HEK293 (cell line): ENCODE measurements around the gene SLC39A11.

Source experiments
- CTCF ChIA-PET: fragments of 350-600 bp; formaldehyde crosslinking; extraction: SDS; loops from one replicate; lab custom pipeline; 2021; ENCODE audit warnings: antibody characterized with exemption; lab: Yijun Ruan, JAX
- POLR2A ChIA-PET: fragments of 300-600 bp; formaldehyde crosslinking; extraction: SDS; loops from one replicate; lab custom pipeline; 2020; ENCODE audit warnings: antibody characterized with exemption, inconsistent platforms; lab: Yijun Ruan, JAX
- H3K27ac ChIP-seq: fragments of 200-500 bp; sonication (Bioruptor generic); 2 replicates; pipeline ENCODE4 v1.5.1; 2014; ENCODE audit warnings: low read depth, low read length, control low read depth, inconsistent platforms; ENCODE audit errors: extremely low read depth
- H3K36me3 ChIP-seq, 2 experiments: fragments of 200-500 bp in 1 of 2; sonication (Bioruptor generic) in 1 of 2; 1 replicate in 1 of 2; 2 replicates in 1 of 2; pipeline ENCODE4 v1.5.1; 2014 to 2017; ENCODE audit warnings: inconsistent platforms in 2 of 2, low read length in 2 of 2; ENCODE audit not compliant: control insufficient read depth in 2 of 2, insufficient read depth in 1 of 2
- H3K4me1 ChIP-seq: fragments of 200-500 bp; sonication (Bioruptor generic); 2 replicates; pipeline ENCODE4 v1.5.1; 2014; ENCODE audit warnings: mild to moderate bottlenecking, low read length, inconsistent platforms; ENCODE audit not compliant: control insufficient read depth, insufficient read depth
- H3K4me3 ChIP-seq: 2 replicates; pipeline ENCODE4 v1.5.1; 2011; ENCODE audit warnings: low read depth, mild to moderate bottlenecking, control low read depth, low read length, moderate library complexity
- H3K9me3 ChIP-seq: fragments of 200-500 bp; sonication (Bioruptor generic); 2 replicates; pipeline ENCODE4 v1.5.1; 2014; ENCODE audit warnings: low read depth, low read length, inconsistent platforms; ENCODE audit not compliant: control insufficient read depth, insufficient read depth
- BCL11A ChIP-seq: fragments of 450-650 bp; formaldehyde crosslinking; IDR thresholded peaks from 2 replicates; pipeline ENCODE4 v1.5.1; 2016; ENCODE audit warnings: low read depth, missing biosample characterization, missing genetic modification characterization
- IKZF3 ChIP-seq: fragments of 450-650 bp; IDR thresholded peaks from 2 replicates; pipeline ENCODE4 v1.5.0; 2018; ENCODE audit warnings: missing biosample characterization, mild to moderate bottlenecking, missing genetic modification characterization, moderate library complexity
- INSM2 ChIP-seq: fragments of 450-650 bp; formaldehyde crosslinking; IDR thresholded peaks from 2 replicates; pipeline ENCODE4 v1.5.1; 2016; ENCODE audit warnings: missing biosample characterization, missing genetic modification characterization
- PRDM2 ChIP-seq: fragments of 450-650 bp; formaldehyde crosslinking; IDR thresholded peaks from 2 replicates; pipeline ENCODE4 v1.5.1; 2016; ENCODE audit warnings: missing biosample characterization, missing genetic modification characterization, borderline replicate concordance
- RBAK ChIP-seq: fragments of 450-650 bp; formaldehyde crosslinking; IDR thresholded peaks from 2 replicates; pipeline ENCODE4 v1.5.1; 2016; ENCODE audit warnings: missing biosample characterization, missing genetic modification characterization
- SP2 ChIP-seq: fragments of 450-650 bp; formaldehyde crosslinking; IDR thresholded peaks from 2 replicates; pipeline ENCODE4 v1.5.1; 2016; ENCODE audit warnings: missing biosample characterization, missing genetic modification characterization
- TCF7L2 ChIP-seq: IDR thresholded peaks from 2 replicates; pipeline ENCODE4 v1.6.1; 2011; ENCODE audit warnings: low read depth, mild to moderate bottlenecking, inconsistent platforms, low read length, moderate library complexity, borderline replicate concordance
- ZFP69B ChIP-seq: fragments of 450-650 bp; formaldehyde crosslinking; IDR thresholded peaks from 2 replicates; pipeline ENCODE4 v1.5.1; 2016; ENCODE audit warnings: missing biosample characterization, missing genetic modification characterization
- ZNF121 ChIP-seq: fragments of 450-650 bp; formaldehyde crosslinking; IDR thresholded peaks from 2 replicates; pipeline ENCODE4 v1.5.1; 2016; ENCODE audit warnings: missing biosample characterization, missing genetic modification characterization
- ZNF138 ChIP-seq: fragments of 450-650 bp; formaldehyde crosslinking; IDR thresholded peaks from 2 replicates; pipeline ENCODE4 v1.5.1; 2016; ENCODE audit warnings: missing biosample characterization, missing genetic modification characterization, borderline replicate concordance
- ZNF248 ChIP-seq: fragments of 450-650 bp; formaldehyde crosslinking; IDR thresholded peaks from 2 replicates; pipeline ENCODE4 v1.5.1; 2017; ENCODE audit warnings: missing biosample characterization, missing genetic modification characterization
- ZNF350 ChIP-seq: fragments of 450-650 bp; formaldehyde crosslinking; IDR thresholded peaks from 2 replicates; pipeline ENCODE4 v1.5.0; 2017; ENCODE audit warnings: missing biosample characterization, mild to moderate bottlenecking, missing genetic modification characterization
- ZNF398 ChIP-seq: fragments of 450-650 bp; formaldehyde crosslinking; IDR thresholded peaks from 2 replicates; pipeline ENCODE4 v1.5.1; 2017; ENCODE audit warnings: missing biosample characterization, missing genetic modification characterization
- ZNF449 ChIP-seq: fragments of 450-650 bp; formaldehyde crosslinking; IDR thresholded peaks from 2 replicates; pipeline ENCODE4 v1.5.1; 2017; ENCODE audit warnings: missing biosample characterization, mild to moderate bottlenecking, missing genetic modification characterization, moderate library complexity
- ZNF501 ChIP-seq: fragments of 450-650 bp; formaldehyde crosslinking; IDR thresholded peaks from 2 replicates; pipeline ENCODE4 v1.5.1; 2016; ENCODE audit warnings: missing biosample characterization, missing genetic modification characterization
- ZNF518A ChIP-seq: fragments of 450-650 bp; formaldehyde crosslinking; conservative IDR thresholded peaks from 2 replicates; pipeline ENCODE4 v1.5.1; 2016; ENCODE audit warnings: low read depth, missing biosample characterization, missing genetic modification characterization
- ZNF544 ChIP-seq: fragments of 450-650 bp; formaldehyde crosslinking; IDR thresholded peaks from 2 replicates; pipeline ENCODE4 v1.5.0; 2017; ENCODE audit warnings: missing biosample characterization, missing genetic modification characterization
- ZNF560 ChIP-seq: fragments of 450-650 bp; formaldehyde crosslinking; IDR thresholded peaks from 2 replicates; pipeline ENCODE4 v1.5.1; 2017; ENCODE audit warnings: missing biosample characterization, missing genetic modification characterization, borderline replicate concordance
- ZNF571 ChIP-seq: fragments of 450-650 bp; formaldehyde crosslinking; IDR thresholded peaks from 2 replicates; pipeline ENCODE4 v1.5.0; 2017; ENCODE audit warnings: missing biosample characterization, missing genetic modification characterization
- ZNF623 ChIP-seq: fragments of 450-650 bp; formaldehyde crosslinking; IDR thresholded peaks from 2 replicates; pipeline ENCODE4 v1.5.1; 2016; ENCODE audit warnings: missing biosample characterization, missing genetic modification characterization
- ZSCAN30 ChIP-seq: fragments of 450-650 bp; IDR thresholded peaks from 2 replicates; pipeline ENCODE4 v1.5.1; 2018; ENCODE audit warnings: missing biosample characterization, mild to moderate bottlenecking, missing genetic modification characterization, moderate library complexity

Gene SLC39A11

GRCh38 chr17:73128496-73128895, 36.0 kb upstream of the SLC39A11 start (continued):
- no peak for TF ChIP-seq ZNF449 (tag by site-specific recombination)
- TF ChIP-seq ZNF501 (tag by site-specific recombination): no peak
- TF ChIP-seq ZNF571 (tag by site-specific recombination): no peak
- no peak for TF ChIP-seq ZNF248 (tag by site-specific recombination)
- TF ChIP-seq RBAK (tag by site-specific recombination): no peak
- no peak for TF ChIP-seq BCL11A
- TF ChIP-seq ZNF560: no peak
- TF ChIP-seq ZFP69B (tag by site-specific recombination): no peak
- TF ChIP-seq ZNF544 (tag by site-specific recombination): no peak
- TF ChIP-seq TCF7L2: no peak
- no peak for TF ChIP-seq INSM2 (tag by site-specific recombination)
- no peak for TF ChIP-seq ZNF121 (tag by site-specific recombination)
- TF ChIP-seq IKZF3 (tag by site-specific recombination): no peak
- TF ChIP-seq ZNF350 (tag by site-specific recombination): no peak
- no peak for TF ChIP-seq ZSCAN30 (tag by site-specific recombination)

GRCh38 chr17:73126716-73127473, 34.4 kb upstream of the SLC39A11 start:
- no peak overlapping the region for H3K4me3 ChIP-seq
- CTCF ChIA-PET: interaction anchor here (0.6 to 0.8 kb wide), 3 partner anchors 162 to 405 kb away, joined by 3 read pairs; no protein-coding TSS in a partner anchor
- POLR2A ChIA-PET: no interaction called here
- no peaks in the 10 kb centered on the region for H3K9me3 ChIP-seq
- H3K4me1 ChIP-seq: no peaks in the 10 kb centered on the region
- H3K36me3 ChIP-seq: no peaks in the 10 kb centered on the region
- H3K27ac ChIP-seq: no peak overlapping the region
- no peak for TF ChIP-seq ZNF623 (tag by site-specific recombination)
- no peak for TF ChIP-seq PRDM2 (tag by site-specific recombination)
- TF ChIP-seq ZNF518A: no peak
- no peak for TF ChIP-seq SP2
- TF ChIP-seq ZNF138 (tag by site-specific recombination): no peak
- no peak for TF ChIP-seq ZNF398 (tag by site-specific recombination)
- TF ChIP-seq TCF7L2: no peak
